ENCODE results near the gene FBN2. TPM values are rescaled to one million over a fixed set of nuclear protein-coding genes. Genes with fewer than 3 reads are reported as not detected.

FBN2 gene
- total and polyA plus RNA-seq, 2 of the 4 experiments (the other 2 are of a cell fraction), result 26.7 to 69.0 TPM

- H4K8ac ChIP-seq (ENCODE audit: low read depth in 2 of 2, low read length in 2 of 2), result peak overlapping the region in 1 of 2 experiments; percentile 63; a peak in 2 of 4 replicates
- H4K5ac ChIP-seq (ENCODE audit: low read depth, low read length), result peak overlapping the region; percentile 35; the same call in 1 of the 2 replicates
- no peaks in the 10 kb centered on the region for H3K36me3 ChIP-seq (ENCODE audit: control insufficient read depth, insufficient read depth, low read length)
- no peak for TF ChIP-seq MAFK (IDR thresholded peaks at IDR 0.05; ENCODE audit: low read depth, low read length)
- TF ChIP-seq RFX5 (IDR thresholded peaks at IDR 0.05; ENCODE audit: low read depth, low read length), result no peak
- TF ChIP-seq FOS (IDR thresholded peaks at IDR 0.05; ENCODE audit: low read depth, low read length), result no peak
- no peak for TF ChIP-seq BHLHE40 (IDR thresholded peaks at IDR 0.05; ENCODE audit: low read depth, low read length)
- no peak for TF ChIP-seq MXI1 (IDR thresholded peaks at IDR 0.05; ENCODE audit: borderline replicate concordance, low read depth, low read length)
- no peak for TF ChIP-seq NFE2L2 (IDR thresholded peaks at IDR 0.05; ENCODE audit: low read depth, low read length)
- TF ChIP-seq CHD1 (IDR thresholded peaks at IDR 0.05; ENCODE audit: low read depth, low read length), result no peak
- no peak for TF ChIP-seq SMC3 (IDR thresholded peaks at IDR 0.05; ENCODE audit: low read depth, low read length)
- no peak for TF ChIP-seq POLR2A (IDR thresholded peaks at IDR 0.05; ENCODE audit: low read depth, low read length)
- TF ChIP-seq ELK1 (IDR thresholded peaks at IDR 0.05; ENCODE audit: borderline replicate concordance, low read depth, low read length), result no peak
- TF ChIP-seq CTCF (conservative IDR thresholded peaks at IDR 0.05; ENCODE audit: low read depth, low read length), result no peak
- TF ChIP-seq MAZ (IDR thresholded peaks at IDR 0.05; ENCODE audit: borderline replicate concordance, low read depth, low read length), result no peak
- no peak for TF ChIP-seq RCOR1 (IDR thresholded peaks at IDR 0.05; ENCODE audit: insufficient replicate concordance, low read length)
- TF ChIP-seq USF2 (IDR thresholded peaks at IDR 0.05; ENCODE audit: low read depth, low read length), result no peak
- peak overlapping the region; percentile 50; the same call in 1 of the 2 replicates for H3K18ac ChIP-seq (ENCODE audit: low read depth, low read length)
- intact Hi-C loops (cut with micrococcal nuclease) (no loop called here), dilution Hi-C loops (cut with HindIII; ENCODE audit: low sequenced_read_pairs, unreplicated experiment) (no loop called here), in situ Hi-C loops (cut with MboI; ENCODE audit: low sequenced_read_pairs) (no loop called here)
- H2AK5ac ChIP-seq (ENCODE audit: low read depth, low read length), result no peak overlapping the region
- H4K91ac ChIP-seq (ENCODE audit: insufficient read depth, low read depth, low read length), result peak overlapping the region; percentile 54; the same call in 1 of the 2 replicates
- H3K4me2 ChIP-seq (ENCODE audit: low read depth, low read length), result 0 out of 2 replicates have a peak overlapping the region, but pooled peaks have one; percentile 30
- H2BK5ac ChIP-seq (ENCODE audit: low read depth, low read length, poor library complexity, severe bottlenecking), result peak overlapping the region; percentile 31
- H3K79me1 ChIP-seq (ENCODE audit: low read depth in 1 of 2, low read length in 2 of 2), result no peaks in the 10 kb centered on the region
- H3K9ac ChIP-seq (ENCODE audit: low read depth, low read length), result no peak overlapping the region
- no peak overlapping the region for H3K23ac ChIP-seq (ENCODE audit: low read depth, low read length)
- ChIA-PET POLR2A (ENCODE audit: unreplicated experiment) (no interaction called here), CTCF (interaction anchor here (1.1 kb wide), 1 partner anchor 14 kb away, joined by 4 read pairs; no protein-coding TSS in a partner anchor)
- no peaks in the 10 kb centered on the region for H3K27me3 ChIP-seq (ENCODE audit: control insufficient read depth, insufficient read depth, low read length)
- peaks cover 7% of the 10 kb centered on the region; the same call in 1 of the 2 replicates for H3K9me1 ChIP-seq (ENCODE audit: insufficient read depth, low read length)
- ATAC-seq (ENCODE audit: low read depth), result peak; percentile 72
- DNase-seq, result peak; percentile 24
- H4K20me1 ChIP-seq (ENCODE audit: insufficient read depth, low read length), result no peaks in the 10 kb centered on the region
- no CpG with 5 or more reads among the region's 1 CpG for WGBS, 2 experiments (ENCODE audit: extremely low coverage in 2 of 2, insufficient read length in 1 of 2)
- H3K4ac ChIP-seq (ENCODE audit: low read depth, low read length), result 0 out of 2 replicates have a peak overlapping the region, but pooled peaks have one; percentile 22
- H3K27ac ChIP-seq (ENCODE audit: insufficient read depth, low read length), result no peak overlapping the region
- no TSS peak for BruUV-seq (replicated peaks)
- no peak overlapping the region for H2BK20ac ChIP-seq (ENCODE audit: low read depth, low read length)
- H3K9me3 ChIP-seq (ENCODE audit: control insufficient read depth, insufficient read depth, low read length), result peaks cover 2% of the 10 kb centered on the region; the same call in 1 of the 2 replicates
- no peak overlapping the region; the same call in none of the 2 replicates for H2BK120ac ChIP-seq (ENCODE audit: low read depth, low read length)
- no peak overlapping the region for H3K56ac ChIP-seq (ENCODE audit: extremely low read depth, insufficient read depth, low read length)
- peak overlapping the region; percentile 79 for H2AFZ ChIP-seq (replicated peaks; ENCODE audit: low read length, poor library complexity)
- no peak overlapping the region; the same call in 1 of the 2 replicates for H3K14ac ChIP-seq (replicated peaks; ENCODE audit: low read depth, low read length)
- no peak overlapping the region for H3K4me3 ChIP-seq (ENCODE audit: insufficient read depth, low read depth, low read length)
- no peak overlapping the region for H2BK15ac ChIP-seq (ENCODE audit: low read depth, low read length)
- H2AK9ac ChIP-seq (replicated peaks; ENCODE audit: low read depth, low read length, poor library complexity), result peak overlapping the region; percentile 39
- H3K4me1 ChIP-seq (ENCODE audit: control insufficient read depth, insufficient read depth, low read length), result peaks cover 3% of the 10 kb centered on the region; the same call in 1 of the 2 replicates
Measured at GRCh38 chr5:128551476-128551875, 13.4 kb upstream of the FBN2 start.
